GM12875 (cell line): Measurements from ENCODE around the gene CNNM3.

ENCODE experiments used
- H3K4me3 ChIP-seq: one replicate; pipeline ENCODE4 v1.5.1; 2011; ENCODE audit warnings: low read depth, low read length, control low read depth
- TF ChIP-seq, protein P1 (sequence below): IDR thresholded peaks from 2 replicates; pipeline ENCODE4 v1.5.1; 2011; ENCODE audit warnings: low read depth, mild to moderate bottlenecking, control low read depth, inconsistent platforms, low read length, moderate library complexity, borderline replicate concordance; ENCODE audit not compliant: insufficient read depth

The CNNM3 gene

DNA sequence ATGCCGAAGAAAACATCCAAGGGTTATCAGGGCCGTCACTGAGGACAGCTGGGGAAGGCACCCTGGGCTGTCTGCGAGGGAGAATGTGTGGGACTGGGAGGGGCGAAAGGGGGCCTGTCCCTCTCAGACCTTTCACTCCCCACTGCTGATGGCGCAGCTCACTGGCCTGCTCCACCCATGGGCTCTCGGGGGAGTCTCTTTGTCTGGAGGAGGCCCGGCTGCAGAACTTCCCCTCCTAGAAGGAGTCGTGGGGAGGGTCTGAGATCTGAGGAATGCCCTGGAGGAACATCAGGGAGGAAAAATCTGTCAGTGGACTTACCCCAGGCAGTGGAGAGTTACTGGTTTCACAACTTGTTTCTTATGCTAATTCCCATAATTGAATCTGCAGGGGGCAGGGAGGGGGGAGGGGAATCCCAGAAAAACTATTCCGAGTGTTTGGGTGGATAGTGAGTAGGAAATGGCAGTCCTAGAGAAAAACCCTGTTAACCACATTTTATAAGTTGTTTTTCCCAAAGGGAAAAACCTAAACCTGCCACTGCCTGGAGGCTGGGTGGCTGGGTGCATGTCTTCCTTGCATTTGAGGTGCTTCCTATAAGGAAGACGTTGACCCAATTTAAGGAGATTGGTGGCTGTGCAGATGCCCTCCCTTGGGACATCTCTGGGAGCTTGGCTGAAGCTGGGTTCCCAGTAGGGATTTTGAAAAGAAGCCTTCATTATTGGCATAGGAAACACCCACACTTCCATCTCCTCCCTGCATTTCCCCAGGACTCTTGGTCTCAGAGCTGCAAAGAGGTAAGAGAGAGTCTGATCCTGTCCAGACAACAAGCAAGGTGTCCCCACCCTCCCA is 65.5 kb downstream of the CNNM3 start:
- TF ChIP-seq, protein P1, sequence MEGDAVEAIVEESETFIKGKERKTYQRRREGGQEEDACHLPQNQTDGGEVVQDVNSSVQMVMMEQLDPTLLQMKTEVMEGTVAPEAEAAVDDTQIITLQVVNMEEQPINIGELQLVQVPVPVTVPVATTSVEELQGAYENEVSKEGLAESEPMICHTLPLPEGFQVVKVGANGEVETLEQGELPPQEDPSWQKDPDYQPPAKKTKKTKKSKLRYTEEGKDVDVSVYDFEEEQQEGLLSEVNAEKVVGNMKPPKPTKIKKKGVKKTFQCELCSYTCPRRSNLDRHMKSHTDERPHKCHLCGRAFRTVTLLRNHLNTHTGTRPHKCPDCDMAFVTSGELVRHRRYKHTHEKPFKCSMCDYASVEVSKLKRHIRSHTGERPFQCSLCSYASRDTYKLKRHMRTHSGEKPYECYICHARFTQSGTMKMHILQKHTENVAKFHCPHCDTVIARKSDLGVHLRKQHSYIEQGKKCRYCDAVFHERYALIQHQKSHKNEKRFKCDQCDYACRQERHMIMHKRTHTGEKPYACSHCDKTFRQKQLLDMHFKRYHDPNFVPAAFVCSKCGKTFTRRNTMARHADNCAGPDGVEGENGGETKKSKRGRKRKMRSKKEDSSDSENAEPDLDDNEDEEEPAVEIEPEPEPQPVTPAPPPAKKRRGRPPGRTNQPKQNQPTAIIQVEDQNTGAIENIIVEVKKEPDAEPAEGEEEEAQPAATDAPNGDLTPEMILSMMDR: no peak
- no peak overlapping the region for H3K4me3 ChIP-seq

DNA sequence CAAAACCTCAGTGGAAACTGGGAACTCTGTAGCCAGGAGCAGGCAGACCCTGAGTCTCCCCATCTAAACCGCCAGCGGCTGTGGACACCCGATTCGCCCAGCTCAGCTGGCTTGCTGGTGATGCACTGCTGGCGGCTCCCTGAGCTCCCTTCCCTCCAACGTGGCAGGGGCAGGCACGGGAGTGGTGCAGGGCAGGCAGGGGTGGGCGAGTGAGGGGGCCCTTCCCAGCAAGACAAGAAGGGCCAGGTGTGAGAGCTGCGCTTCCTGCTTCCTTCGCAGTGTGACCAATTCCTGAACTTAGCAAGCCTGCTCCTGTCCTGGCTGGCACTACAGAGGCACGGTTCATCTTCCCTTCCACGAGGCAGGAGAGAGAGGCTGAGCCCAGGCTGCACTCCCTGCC is 66.2 kb downstream of the CNNM3 start:
- TF ChIP-seq, protein P1: no peak
- no peak overlapping the region for H3K4me3 ChIP-seq

DNA sequence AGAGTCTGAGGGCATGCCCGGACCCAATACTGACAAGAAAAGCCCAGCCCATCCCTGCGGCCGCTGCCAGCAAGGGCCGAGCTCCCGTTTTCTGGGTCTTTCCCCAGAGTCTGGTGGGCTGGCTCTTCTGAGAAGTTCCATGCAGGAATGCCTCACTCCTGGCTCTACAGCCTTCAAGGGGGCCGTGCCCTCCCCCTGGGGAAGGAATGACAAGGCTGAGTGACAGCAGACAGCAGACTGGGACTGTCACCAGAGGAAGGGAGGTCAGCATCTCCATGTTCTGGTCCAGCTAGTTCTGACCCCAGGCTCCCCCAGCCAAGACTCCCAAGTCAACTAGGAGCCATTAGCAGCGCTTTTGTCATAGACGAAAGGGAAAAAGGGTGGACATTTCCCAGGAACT is 66.8 kb downstream of the CNNM3 start:
- TF ChIP-seq, protein P1: no peak
- H3K4me3 ChIP-seq: no peak overlapping the region

DNA sequence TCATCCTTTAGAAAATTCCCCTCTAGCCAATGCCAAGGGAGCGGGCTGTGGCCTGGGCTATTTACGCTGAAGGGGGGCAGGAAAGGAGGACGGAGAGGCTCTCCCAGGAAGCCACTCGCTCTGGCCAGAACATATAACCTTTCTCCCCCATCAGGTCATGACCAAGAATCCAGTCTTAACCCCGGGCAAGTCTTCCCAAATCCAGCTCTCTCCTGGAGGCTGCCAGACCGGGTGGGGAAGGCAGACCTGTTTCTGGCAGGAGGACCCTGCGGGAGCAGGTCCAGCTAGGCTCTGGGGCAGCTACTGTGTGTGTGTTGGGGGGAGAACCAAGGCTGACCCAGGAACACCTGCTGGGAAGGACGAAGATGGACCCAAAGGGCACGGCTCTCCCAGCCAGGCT is 67.2 kb downstream of the CNNM3 start:
- H3K4me3 ChIP-seq: no peak overlapping the region
- TF ChIP-seq, protein P1: no peak
